SIG-M5 (cell line): ENCODE measurements around the gene KCNC1.

ENCODE experiments used
- DNase-seq: peaks from one replicate; lab custom pipeline; 2025; lab: John Stamatoyannopoulos, UW

KCNC1 gene

DNA sequence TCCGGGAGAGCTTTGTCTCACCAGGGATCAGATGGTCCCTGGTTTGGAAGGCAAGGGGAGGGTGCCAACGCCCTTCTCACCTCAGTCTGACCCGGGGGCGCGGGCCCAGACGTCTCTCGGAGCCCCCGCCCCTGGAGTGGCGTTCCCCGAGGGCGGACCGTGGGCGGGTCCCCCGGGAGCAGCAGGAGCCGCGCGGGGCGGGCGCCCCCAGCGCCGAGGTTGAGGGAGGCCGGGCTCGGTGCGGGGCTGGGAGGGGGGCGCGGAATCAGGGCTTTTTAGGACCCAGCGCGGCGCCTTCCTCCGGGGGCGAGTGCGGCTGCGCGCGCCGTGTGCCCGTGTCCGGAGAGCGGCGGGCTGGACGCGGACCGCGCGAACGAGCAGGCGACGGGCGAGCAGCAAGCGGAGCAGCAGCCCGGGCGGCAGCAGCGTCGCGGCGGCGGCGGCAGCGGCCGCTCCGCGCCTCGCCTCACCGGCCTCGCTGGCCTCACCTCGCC, at the start of gene KCNC1:
Gene KCNC1 (plus strand): TSS at position 364 of the 494 bp plus-strand sequence. CDS start 1,222 bp downstream, outside the sequence.
- DNase-seq = no peak

DNA sequence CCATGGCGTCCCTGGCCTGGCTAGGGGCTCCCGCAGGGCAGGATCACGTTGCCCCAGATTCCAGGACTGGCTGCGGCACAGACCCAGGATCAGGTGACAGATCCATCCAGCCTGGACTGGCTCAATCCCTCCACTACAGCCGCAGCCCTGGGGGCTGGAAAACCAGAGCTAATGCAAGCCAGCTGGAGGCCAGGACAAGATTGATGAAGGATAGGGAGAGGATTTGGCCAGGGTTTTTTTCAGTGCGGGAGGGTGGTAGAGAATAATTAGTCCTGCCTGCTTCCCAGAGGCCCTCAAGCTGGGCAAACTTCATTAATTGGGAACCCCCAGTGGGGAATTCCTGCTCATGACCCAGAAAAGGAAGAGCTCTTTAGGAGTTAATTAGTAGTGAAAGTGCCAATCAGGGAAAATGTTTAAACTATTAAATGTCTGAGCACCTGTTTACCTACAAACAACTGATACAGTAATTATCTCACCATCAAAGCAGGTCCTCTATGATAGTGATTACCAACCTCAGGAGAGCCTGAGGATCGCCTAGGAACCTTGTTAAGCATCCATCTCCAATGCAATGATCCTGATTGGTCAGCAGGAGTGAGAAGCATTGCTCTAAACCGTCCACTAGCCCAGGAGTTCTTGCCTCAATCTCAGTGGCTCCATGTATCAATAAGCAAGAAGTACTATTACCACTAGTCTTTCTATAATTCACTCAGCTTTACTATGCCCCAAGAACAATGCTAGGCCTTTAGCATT, 48.2 kb upstream of the KCNC1 start:
- DNase-seq = no peak

DNA sequence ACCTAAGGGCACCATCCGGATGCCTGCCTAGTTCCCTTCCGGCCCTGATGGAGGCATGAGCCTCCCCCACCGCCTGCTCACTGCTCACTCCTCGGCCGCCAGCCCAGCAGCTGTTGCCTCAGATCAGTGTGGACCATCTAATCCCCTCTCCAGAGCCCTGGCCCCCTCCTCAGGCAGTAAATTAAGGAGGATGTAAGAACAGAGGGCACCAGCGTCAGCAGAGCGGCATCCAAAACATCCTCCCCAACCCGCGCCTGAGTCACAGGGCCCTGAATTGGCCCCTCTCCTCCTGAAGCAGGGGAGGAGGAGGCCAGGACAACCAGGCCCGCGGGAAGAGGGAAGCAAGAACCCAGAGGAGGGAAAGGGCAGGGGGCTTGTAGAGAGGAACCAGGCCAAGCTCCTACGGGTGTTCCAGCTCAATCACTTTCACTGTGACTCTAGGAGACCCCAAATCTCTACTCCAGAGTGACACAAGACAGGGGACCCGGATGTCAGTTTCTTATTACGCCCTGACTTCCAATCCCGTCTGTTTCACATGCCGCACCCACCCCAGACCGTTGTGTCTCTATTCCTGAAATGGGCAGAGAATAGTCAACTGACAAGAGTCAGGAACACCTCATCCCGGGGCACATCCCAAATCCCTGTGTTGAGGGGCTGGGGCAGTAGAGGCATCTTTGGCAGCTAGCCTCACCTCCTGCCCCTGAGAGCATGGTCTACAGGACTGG, 46.5 kb upstream of the KCNC1 start:
- DNase-seq = no peak

DNA sequence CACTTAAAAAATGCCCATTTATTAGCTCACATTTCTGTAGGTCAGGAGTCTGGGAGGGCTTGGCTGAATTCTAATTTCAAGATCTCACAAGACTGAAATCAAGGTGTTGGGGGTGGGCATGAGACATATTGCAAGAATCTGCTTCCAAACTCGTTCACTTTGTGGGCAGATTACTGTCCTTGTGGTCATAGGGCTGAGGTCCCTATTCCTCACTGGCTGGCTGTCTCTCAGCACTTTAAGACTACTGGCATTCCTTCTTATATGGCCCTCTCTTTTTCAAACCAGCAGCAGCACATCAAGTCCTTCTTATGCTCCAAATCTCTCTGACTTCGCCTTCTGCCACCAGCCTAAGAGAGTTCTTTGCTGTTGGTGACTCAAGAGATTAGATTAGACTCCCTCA, 43.0 kb upstream of the KCNC1 start:
- DNase-seq = no peak

DNA sequence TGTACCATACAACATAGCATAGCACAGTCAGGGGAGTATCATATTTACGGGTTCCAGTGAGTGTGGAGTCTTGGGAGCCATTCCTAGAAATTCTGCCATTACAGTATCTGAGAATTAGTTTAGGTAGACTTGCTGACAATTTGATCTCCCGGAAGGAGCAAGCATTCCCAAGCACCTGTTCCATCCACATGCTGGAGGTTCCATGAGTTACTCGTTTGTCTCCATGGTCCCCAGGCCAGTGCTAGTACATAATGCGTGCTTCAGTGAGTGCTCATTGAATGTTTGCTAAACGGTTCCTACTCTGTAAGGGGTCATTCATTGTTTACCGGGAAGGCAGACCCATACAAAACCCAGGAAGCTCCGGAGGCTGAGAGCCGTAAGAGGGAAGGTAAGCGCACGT, 42.6 kb upstream of the KCNC1 start:
- no peak for DNase-seq

DNA sequence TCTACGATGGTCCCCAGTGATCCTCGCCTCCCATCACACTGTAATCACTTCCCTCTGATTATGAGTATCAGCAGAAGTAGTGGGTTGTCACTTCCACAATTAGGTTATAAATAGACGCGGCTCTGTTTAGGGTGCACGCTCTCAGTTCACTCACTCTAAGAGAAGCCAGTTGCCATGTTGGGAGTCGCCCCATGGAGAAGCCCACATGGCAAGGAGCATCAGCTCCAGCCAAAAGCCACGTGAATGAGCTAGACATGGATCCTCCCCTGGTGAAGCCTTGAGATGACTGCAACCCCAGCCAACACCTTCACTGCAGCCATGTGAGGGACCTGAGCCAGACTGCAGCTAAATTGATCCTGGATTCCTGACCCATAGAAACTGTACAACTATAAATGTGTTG, 41.6 kb upstream of the KCNC1 start:
- DNase-seq = no peak

DNA sequence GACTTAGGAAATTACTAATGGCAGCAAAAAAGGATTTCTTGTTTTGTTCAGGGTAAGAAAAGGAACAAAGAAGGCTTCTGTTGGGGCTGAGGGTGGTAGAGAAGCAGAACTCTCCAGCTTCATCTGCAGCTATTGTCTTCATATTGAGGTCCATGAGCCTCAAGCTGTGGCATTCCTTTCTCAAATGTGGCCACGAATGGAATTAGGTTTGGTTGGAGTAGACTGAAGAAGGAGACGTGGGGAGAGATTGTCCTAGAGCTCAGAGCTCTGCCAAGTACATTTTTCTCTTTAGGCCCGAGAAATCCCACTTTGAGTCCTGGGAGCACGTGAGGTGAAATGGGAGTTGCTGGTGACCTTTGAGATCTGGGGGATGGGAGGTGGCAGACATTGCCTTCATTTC, 41.0 kb upstream of the KCNC1 start:
- DNase-seq = no peak

DNA sequence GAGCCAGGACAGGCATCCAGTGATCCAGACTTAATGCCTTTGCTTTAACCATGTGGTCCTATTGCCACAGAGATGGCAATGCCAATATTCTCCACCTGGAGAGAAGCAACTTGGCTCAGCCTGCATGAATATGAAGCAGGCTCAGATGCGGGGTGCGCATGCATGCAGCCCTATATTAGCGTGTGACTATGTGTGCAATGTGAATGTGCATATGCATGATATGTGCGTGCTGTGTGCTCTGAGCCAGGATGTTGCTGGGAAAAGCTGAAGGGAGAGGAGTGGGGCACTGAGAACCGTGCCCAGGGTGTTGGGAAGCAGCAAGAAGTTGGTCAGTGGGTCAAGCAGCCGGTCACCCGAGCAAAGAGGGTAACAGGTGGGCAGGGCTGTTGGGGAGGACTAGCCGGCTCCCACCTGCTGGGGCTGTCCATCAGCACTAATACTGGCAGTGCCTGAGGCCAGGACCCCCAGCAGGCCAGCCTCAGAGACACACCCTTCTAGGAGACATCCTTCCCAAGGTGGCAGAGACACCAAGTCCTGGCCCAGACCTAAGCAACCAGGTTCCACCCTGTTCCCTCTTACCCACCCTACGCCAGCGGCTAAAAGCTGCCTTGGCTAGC, 40.0 kb upstream of the KCNC1 start:
- DNase-seq = no peak

DNA sequence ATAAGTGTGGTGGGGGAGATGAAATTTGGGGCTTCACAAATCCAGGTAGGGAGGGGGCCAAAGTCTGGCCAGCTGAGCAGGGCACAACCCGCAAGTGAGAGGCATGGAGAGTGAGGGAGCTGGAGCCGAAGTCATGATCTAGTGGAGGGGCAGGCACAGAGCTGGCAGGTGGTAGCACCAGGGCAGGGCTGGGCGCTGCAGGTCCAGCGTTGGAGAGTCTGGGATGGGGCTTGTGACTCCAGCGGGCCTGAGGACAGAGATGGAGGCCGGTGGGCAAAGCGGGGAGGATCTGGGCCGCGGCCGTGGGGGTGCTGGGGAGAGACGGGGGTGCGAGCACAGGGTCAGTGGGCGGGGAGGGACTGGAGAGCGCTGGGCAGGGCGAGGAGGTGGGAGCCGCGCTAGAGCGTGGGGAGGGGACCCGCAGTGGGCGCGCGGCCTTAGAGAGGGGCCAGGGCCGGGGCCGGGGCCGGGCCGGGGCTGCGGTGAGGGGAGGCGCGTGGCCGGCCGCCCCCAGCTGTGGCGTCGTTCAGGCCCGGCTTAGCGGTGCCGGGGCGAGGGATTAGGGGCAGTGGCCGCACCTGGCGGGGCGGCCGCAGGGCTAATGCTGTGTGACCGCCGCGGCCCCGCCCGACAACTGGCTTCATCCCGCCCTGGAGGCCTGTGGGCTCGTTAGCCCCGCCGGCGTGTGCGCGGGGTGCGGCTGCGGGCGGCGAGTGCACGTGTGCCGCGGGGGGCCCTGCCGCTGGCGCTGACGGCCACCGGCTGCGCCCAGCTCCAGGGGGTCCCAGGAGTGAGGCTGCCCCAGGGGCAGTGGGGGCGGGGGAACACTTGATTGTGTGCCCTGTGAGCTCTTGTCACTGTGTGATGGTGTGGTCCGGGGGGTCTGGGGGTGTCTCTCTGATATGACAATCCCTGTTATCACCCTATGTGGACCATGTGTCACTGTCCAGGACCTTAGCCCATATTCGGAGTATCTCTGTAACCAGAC, 38.8 kb upstream of the KCNC1 start:
- DNase-seq = no peak

DNA sequence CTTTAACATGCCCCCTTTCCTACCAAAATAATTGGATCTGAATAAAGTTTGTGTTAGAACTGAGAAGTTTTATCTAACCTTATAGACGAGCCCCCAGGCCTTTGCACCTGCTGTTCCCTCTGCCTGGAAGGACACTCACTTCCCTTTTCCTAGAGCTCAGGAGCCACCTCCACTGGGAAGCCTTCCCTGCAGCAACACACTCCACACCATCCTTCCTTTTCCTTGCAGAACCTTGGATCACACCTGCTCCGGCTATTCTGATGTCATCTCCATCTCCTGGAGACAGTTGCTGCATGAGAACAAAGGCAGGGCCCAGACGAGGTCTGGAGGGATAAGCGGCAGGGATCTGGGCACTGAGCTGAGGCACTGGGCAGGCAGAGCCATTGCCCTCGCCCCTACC, 37.8 kb upstream of the KCNC1 start:
- no peak for DNase-seq

DNA sequence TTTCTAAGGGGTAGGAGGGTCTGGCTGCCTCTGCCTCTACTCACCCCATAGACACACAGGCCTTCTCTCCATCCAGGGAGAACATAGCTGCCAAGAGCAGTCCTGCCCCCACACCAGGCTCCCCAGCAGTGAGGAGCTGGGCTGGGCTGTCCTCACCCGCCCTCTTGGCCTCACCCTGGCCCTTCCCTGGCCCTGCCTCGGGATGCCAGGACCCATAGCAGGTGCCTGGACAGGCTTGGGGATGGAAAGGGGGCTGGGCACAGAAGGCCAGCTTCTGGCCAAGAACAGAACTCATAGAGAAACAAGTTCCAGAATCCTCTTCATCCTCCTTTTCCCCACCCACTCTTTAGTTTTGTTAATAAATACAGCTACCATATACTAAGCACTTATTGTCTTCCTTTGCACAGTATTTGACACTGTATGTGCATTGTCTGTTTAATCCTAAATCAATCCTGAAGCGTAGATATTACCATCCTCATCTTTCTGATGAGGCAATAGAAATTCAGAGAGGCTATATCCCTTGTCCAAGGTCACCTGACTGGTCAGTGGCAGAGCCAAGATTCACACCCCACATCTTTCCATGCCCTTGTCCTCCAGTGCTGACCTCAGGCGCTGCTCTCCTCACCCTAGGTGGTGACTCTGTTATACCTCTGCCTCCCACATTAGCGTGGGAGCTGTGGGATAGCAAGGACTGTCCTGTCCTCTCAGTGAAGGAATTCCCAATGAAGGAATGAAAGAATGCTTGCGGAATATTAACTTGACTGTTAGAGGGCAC, 37.2 kb upstream of the KCNC1 start:
- DNase-seq = no peak

DNA sequence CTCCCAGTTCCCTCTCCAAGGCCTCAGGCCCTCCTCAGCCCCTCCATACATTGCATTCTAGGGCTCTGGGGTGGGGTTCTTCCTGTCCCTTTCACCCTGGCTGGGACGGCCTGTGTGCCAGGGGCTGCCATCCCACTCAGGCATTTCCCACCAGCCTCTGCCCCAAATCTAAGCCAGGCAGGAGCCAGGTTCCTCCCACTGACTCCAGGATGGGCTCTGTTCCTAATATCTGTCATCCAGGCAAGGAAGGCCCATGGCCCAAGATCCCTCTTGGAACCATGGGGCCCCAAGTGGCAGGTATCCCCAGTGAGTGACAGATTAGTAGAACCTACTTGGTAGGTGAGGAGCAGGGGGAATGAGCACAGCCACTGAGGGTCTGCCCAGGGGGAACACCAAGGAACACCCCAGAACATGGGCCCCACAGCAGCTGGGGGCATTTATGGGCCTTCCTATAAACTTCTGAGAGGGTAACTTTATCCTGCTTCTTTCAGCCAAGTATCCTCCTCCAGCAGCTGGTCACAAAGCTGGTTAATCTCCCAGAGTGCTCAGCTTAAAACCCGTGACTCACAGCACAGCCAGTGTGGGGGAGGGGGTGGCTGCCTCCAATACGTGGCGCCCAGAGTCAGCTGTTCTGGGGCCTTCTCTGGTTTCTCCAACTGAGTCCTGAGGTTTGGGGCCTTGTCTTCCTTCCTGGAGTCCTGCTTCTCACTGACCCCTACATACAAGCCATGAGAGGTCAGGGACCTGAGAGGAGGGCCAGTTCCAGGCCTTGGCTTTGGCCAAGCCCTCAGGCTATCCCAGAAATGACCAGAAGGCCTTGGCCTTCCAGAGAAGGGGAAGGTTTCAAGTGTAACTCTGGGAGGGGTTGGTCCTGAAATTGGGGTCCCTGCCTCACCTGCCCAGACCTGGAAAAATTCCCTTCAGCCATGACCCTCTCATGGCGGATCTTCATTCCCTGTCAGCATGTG, 35.1 kb upstream of the KCNC1 start:
- DNase-seq = no peak

DNA sequence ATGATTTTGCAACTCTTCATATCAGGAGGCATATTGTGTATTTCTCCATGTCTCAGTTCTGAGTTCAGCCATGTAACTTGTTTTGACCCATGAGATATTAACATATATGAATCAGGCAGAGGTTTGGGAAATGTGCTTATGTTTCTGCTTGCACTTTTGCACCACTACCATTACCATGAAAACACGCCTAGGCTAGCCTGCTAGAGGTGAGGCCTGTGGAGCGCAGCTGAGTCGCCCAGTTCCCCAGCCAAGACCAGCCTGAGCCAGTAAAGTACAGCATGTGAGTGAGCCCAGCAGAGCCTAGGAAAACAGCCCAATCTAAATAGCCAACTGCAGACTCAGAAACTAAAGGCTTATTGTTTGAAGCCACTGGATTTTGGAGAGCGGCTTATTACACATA, 33.6 kb upstream of the KCNC1 start:
- DNase-seq = no peak

DNA sequence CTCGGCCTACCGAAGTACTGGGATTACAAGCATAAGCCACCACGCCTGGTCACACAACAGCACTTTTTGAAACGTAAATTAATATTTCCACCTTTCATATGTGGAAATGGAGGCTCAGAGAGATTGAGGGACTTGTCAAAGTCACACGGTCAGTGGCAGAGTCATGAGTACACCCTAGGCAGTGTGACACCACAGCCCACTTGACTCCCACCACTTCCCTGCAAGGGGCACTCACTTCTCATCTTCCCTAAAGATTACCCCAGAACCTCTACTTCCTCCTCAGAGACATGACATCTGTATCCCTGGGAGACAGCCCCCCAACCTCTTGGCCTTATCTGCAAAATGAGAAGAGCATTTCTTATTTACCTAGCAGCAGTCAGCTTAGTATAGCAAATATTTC, 31.7 kb upstream of the KCNC1 start:
- no peak for DNase-seq

DNA sequence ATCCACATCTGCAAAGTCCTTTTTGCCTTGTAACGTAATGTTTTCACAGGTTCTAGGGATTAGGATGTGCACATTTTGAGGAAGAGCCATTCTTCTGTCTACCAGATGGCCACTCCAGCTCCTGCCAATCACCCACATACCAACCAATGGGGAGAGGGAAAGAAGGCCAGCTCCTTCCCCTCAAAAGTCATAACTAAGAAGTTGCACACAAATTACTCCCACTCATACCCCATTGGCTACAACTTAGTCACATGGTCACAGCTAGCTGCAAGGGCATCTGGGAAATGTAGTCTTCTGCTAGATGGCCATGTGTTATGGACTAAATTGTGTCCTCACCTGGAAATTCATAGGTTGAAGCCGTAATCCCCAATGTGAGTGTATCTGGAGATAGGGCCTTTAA, 30.6 kb upstream of the KCNC1 start:
- no peak for DNase-seq

DNA sequence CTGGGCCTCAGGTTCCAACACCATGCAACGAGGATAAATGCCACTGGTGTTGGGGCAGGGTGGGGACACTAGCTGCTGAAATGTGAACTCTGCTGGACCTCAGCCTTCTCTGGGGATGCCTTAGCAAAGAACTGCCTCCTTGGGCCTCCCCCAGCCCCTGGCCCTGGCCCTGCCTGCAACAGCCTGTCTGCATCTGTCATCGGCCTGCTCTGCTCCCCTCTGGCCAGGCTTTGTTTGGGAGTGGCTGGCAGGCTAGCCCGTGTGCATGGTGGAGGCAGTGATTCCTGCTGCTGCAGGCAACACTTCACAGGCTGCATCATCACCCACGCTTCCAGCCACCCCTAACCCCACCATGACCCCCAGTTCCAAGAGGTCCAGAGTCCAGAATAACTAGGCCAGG, 26.8 kb upstream of the KCNC1 start:
- DNase-seq = no peak

DNA sequence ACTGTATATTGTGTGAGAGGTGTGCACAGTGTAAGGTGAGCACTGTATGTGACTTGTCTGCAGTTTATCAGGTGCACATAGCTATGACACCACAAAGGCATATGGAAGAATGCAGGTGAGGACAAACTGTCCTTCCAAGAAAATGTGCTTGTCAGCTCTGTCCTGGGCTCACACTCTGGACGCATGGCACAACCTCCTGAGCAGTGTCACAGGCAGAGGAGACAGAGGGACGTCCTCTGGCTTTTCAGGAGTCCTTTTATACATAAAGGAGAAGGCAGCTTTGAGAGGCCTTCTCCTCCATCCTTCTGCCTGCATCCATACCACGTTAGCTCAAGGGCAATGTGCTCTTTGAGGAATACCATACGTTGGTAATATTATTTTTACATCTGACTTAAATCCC, 22.7 kb upstream of the KCNC1 start:
- no peak for DNase-seq

DNA sequence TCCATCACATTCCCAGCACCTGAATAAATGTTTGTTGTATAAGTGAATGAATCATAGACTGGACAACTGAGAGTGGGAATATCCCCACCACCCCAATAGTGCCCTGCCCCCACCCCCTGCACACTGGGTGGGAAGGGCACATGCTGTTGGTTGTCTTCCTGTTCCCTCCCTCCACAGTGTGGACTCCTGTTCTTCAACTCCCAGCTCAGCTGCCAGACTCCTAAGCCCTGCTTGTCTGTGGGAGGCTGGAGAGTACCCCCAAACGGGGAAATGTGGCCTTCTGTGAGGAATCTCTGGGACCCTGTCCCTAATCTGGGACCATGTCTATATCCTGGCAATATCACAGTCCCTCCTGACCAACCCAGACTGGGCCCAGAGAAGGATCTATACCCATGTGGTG, 20.7 kb upstream of the KCNC1 start:
- no peak for DNase-seq

DNA sequence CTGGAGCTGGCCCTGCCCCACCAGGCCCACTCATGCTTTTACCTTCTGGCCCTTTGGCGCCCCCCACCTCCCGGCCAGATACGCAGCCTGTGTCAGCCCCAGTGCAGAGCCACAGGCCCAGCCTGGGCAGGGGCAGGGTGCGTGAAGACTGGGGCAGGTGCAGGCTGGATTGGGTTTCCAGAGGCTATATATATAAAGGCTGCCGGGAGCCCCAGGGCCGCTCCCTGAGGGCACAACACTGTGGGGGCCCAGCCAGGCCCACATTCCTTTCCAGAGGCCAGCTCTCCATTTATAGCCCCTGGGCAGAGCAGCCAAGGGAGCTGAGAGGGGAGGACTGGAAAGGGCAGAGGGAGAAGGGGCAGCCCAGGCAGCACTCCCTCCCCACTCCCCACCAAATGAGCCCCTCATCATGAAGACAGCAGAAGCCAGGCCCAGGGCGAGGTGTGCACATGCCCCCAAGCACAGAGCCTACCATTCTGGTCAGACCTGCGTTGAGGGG, 20.2 kb upstream of the KCNC1 start:
- no peak for DNase-seq

DNA sequence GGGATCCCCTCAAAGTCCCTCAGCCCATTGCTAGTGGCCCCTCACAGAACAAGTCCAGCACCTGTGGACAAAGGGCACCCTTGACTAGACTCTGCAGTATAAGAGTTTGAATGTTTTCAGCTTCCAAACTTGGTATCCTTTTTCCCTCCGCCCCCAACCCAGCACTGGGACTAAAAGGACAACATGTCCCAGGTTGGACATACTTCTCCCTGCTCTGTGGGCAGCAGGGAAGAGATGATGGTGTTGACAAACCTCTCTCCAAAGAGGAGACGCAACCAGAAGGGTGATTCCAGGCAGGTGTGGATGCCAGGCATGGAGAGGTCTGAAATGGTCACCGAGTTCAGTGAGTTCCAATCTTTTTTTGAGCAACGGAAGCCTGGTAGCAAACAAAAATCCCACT, 19.7 kb upstream of the KCNC1 start:
- DNase-seq = no peak
